Activated CD8-positive, alpha-beta memory T cell treated with anti-CD3 and anti-CD28 coated beads for 4 hours (primary cell): Measurements from ENCODE around the gene UBXN2A.
"Not testable (repeated sequence)": the region's sequence is repeated elsewhere in the genome, so short reads cannot be mapped to it uniquely, and the experiment has no call there.

ENCODE experiments used
- DNase-seq, 2 donors: peaks; one replicate each; pipeline ENCODE4 v3.0.0-alpha.2; 2020; ENCODE audit warnings: low read depth in 2 of 2

UBXN2A gene

GRCh38 chr2:23940718-23941620, 706 bp downstream of the UBXN2A start:
- DNase-seq, result peak in 1 of 2 donors; percentile 9

GRCh38 chr2:23941644-23942043, 1.4 kb downstream of the UBXN2A start:
- no peak for DNase-seq

GRCh38 chr2:23943666-23944065, 3.4 kb downstream of the UBXN2A start:
- no peak for DNase-seq

- DNase-seq, result no peak
Observed at GRCh38 chr2:23944527-23944926, 4.3 kb downstream of the UBXN2A start.

GRCh38 chr2:23944976-23945375, 4.7 kb downstream of the UBXN2A start:
- DNase-seq, result no peak

GRCh38 chr2:23947350-23947749, 7.1 kb downstream of the UBXN2A start:
- DNase-seq, result no peak

- not testable (repeated sequence) for DNase-seq
Observed at GRCh38 chr2:23952558-23952957, 12.3 kb downstream of the UBXN2A start.

- no peak for DNase-seq
Observed at GRCh38 chr2:23953625-23954024, 13.4 kb downstream of the UBXN2A start.

- DNase-seq, result no peak
Observed at GRCh38 chr2:23954325-23955014, 14.2 kb downstream of the UBXN2A start.

GRCh38 chr2:23967846-23968245, 27.6 kb downstream of the UBXN2A start:
- no peak for DNase-seq

- no peak for DNase-seq
Observed at GRCh38 chr2:23976883-23977282, 36.6 kb downstream of the UBXN2A start.

GRCh38 chr2:23988371-23988770, 48.1 kb downstream of the UBXN2A start:
- no peak for DNase-seq

- no peak for DNase-seq
Observed at GRCh38 chr2:23992931-23993330, 52.7 kb downstream of the UBXN2A start.

- DNase-seq, result no peak
Observed at GRCh38 chr2:23993736-23994269, 53.5 kb downstream of the UBXN2A start.

- DNase-seq, result no peak
Observed at GRCh38 chr2:23994567-23994966, 54.3 kb downstream of the UBXN2A start.

GRCh38 chr2:24007693-24008092, 67.4 kb downstream of the UBXN2A start:
- DNase-seq, result no peak

GRCh38 chr2:24008672-24009366, 68.6 kb downstream of the UBXN2A start:
- no peak for DNase-seq

- DNase-seq, result no peak
Observed at GRCh38 chr2:24009367-24009679, 69.1 kb downstream of the UBXN2A start.

- no peak for DNase-seq
Observed at GRCh38 chr2:24009680-24010476, 69.6 kb downstream of the UBXN2A start, which contains the start of gene MFSD2B. MFSD2B (plus strand) TSS chr2:24010085; CDS start chr2:24010097, 12 bp downstream.

GRCh38 chr2:24010477-24011249, 70.4 kb downstream of the UBXN2A start:
- no peak for DNase-seq
